A549 (cell line): ENCODE data around the gene AGXT2. TPM values are rescaled to one million over a fixed set of nuclear protein-coding genes. Genes with fewer than 3 reads are reported as not detected.
A peak's percentile ranks its signal among the peaks of the same experiment; 100 is the strongest.

ENCODE experiments used
- ATAC-seq, 2 experiments: fragments of 200-7000 bp in 1 of 2; fragments of >200 bp in 1 of 2; cut with Nextera tagmentation in 1 of 2; cut with Tn5 transposase in 1 of 2; 3 replicates each; pipeline versions ENCODE4 v1.8.0 to v1.9.1; 2018 to 2020; ENCODE audit warnings: mild to moderate bottlenecking in 1 of 2, moderate library complexity in 1 of 2
- CTCF ChIA-PET: fragments of 300-600 bp; sonication (Branson Sonifier 250); formaldehyde crosslinking; extraction: SDS; loops from one replicate; lab custom pipeline; 2021; ENCODE audit warnings: antibody characterized with exemption, inconsistent platforms; lab: Yijun Ruan, JAX
- POLR2A ChIA-PET: fragments of 350-600 bp; formaldehyde crosslinking; extraction: SDS; loops from one replicate; lab custom pipeline; 2021; ENCODE audit warnings: antibody characterized with exemption, inconsistent platforms; lab: Yijun Ruan, JAX
- DNase-seq, 2 experiments: peaks; one replicate each; pipeline versions ENCODE4 v3.0.0 to v3.0.0-alpha.2; 2011 to 2016; ENCODE audit warnings: low read depth in 1 of 2, low spot score in 1 of 2
- FAIRE-seq: peaks from 2 replicates; lab custom pipeline; 2011; peaks lifted over from hg19 to GRCh38; lab: Jason Lieb, UNC
- H3K27ac ChIP-seq, 2 experiments: fragments of >200 bp; sonication (Bioruptor Twin); formaldehyde crosslinking; 3 replicates each; pipeline ENCODE4 v1.5.1; 2016 to 2017
- H3K4me1 ChIP-seq: fragments of >200 bp; sonication (Bioruptor Twin); formaldehyde crosslinking; 3 replicates; pipeline ENCODE4 v1.6.1; 2016
- H3K4me2 ChIP-seq: fragments of >200 bp; sonication (Bioruptor Twin); formaldehyde crosslinking; 3 replicates; pipeline ENCODE4 v1.6.1; 2016
- H3K4me3 ChIP-seq: fragments of >200 bp; sonication (Bioruptor Twin); formaldehyde crosslinking; 3 replicates; pipeline ENCODE4 v1.5.1; 2016
- H3K9me3 ChIP-seq: fragments of >200 bp; sonication (Bioruptor Twin); formaldehyde crosslinking; 3 replicates; pipeline ENCODE4 v1.6.1; 2016
- CBX2 ChIP-seq: fragments of 200-600 bp; sonication (generic); IDR thresholded peaks from 2 replicates; pipeline ENCODE4 v1.6.1; 2016; ENCODE audit warnings: low read depth, mild to moderate bottlenecking, borderline replicate concordance
- CTCF ChIP-seq: fragments of >200 bp; sonication (Bioruptor Twin); formaldehyde crosslinking; IDR thresholded peaks from 3 replicates; pipeline ENCODE4 v1.5.1; 2016
- EHF ChIP-seq: fragments of 250-450 bp; sonication (Bioruptor Pico); IDR thresholded peaks from 2 replicates; pipeline ENCODE4 v1.5.0; 2020; ENCODE audit warnings: mild to moderate bottlenecking
- EHMT2 ChIP-seq: fragments of 200-600 bp; sonication (generic); IDR thresholded peaks from 2 replicates; pipeline ENCODE4 v1.6.1; 2016; ENCODE audit warnings: antibody characterized with exemption, low read depth, mild to moderate bottlenecking, moderate library complexity
- HES2 ChIP-seq: fragments of >200 bp; sonication (Bioruptor Twin); formaldehyde crosslinking; IDR thresholded peaks from 2 replicates; pipeline ENCODE4 v1.6.1; 2016
- HOXA7 ChIP-seq: fragments of 250-450 bp; sonication (Bioruptor Pico); IDR thresholded peaks from 2 replicates; pipeline ENCODE4 v1.5.0; 2020; ENCODE audit warnings: mild to moderate bottlenecking, moderate library complexity
- JUN ChIP-seq, 2 experiments: fragments of >200 bp; sonication (Bioruptor Twin); formaldehyde crosslinking; IDR thresholded peaks; 2 replicates in 1 of 2; 3 replicates in 1 of 2; pipeline ENCODE4 v1.6.1; 2016 to 2017
- JUNB ChIP-seq: fragments of >200 bp; sonication (Bioruptor Twin); formaldehyde crosslinking; IDR thresholded peaks from 2 replicates; pipeline ENCODE4 v1.6.1; 2016
- MAX ChIP-seq: IDR thresholded peaks from 2 replicates; pipeline ENCODE4 v1.6.1; 2012
- NFE2L2 ChIP-seq: fragments of 150-350 bp; conservative IDR thresholded peaks from 2 replicates; pipeline ENCODE4 v1.6.1; 2014; ENCODE audit warnings: low read length
- POLR2A ChIP-seq: IDR thresholded peaks from 2 replicates; pipeline ENCODE4 v1.6.1; 2012; ENCODE audit warnings: mild to moderate bottlenecking, low read length
- RAD21 ChIP-seq, 2 experiments: fragments of >200 bp in 1 of 2; sonication (Bioruptor Twin) in 1 of 2; formaldehyde crosslinking in 1 of 2; IDR thresholded peaks in 1 of 2; conservative IDR thresholded peaks in 1 of 2; 2 replicates in 1 of 2; 3 replicates in 1 of 2; pipeline ENCODE4 v1.6.1; 2012 to 2018; ENCODE audit warnings: inconsistent platforms in 1 of 2
- RARB ChIP-seq: fragments of 250-450 bp; sonication (Bioruptor Pico); IDR thresholded peaks from 2 replicates; pipeline ENCODE4 v1.8.0; 2021; ENCODE audit warnings: mild to moderate bottlenecking, moderate library complexity
- RFX5 ChIP-seq: fragments of 450-650 bp; IDR thresholded peaks from 2 replicates; pipeline ENCODE4 v1.7.1; 2014; ENCODE audit warnings: antibody characterized with exemption, mild to moderate bottlenecking, moderate library complexity
- SMC3 ChIP-seq: fragments of >200 bp; sonication (Bioruptor Twin); formaldehyde crosslinking; IDR thresholded peaks from 3 replicates; pipeline ENCODE4 v1.6.1; 2018; ENCODE audit warnings: inconsistent platforms
- TP53 ChIP-seq: fragments of 250-450 bp; sonication (Bioruptor Pico); IDR thresholded peaks from 2 replicates; pipeline ENCODE4 v1.5.0; 2021; ENCODE audit warnings: mild to moderate bottlenecking, moderate library complexity
- USF2 ChIP-seq: fragments of 450-650 bp; IDR thresholded peaks from 2 replicates; pipeline ENCODE4 v1.6.1; 2014; ENCODE audit warnings: antibody characterized with exemption
- ZNF302 ChIP-seq: fragments of 250-450 bp; sonication (Bioruptor Pico); IDR thresholded peaks from 2 replicates; pipeline ENCODE4 v1.9.0; 2021; ENCODE audit warnings: inconsistent platforms, mild to moderate bottlenecking, moderate library complexity
- WGBS: methylation state at CpG from one replicate; pipeline ENCODE4 v1.1.6; 2017; ENCODE audit errors: missing lambda C conversion rate; 5-methylcytosine and 5-hydroxymethylcytosine counted together
- polyA plus RNA-seq, 4 experiments: library from polyadenylated mRNA; depleted of rRNA in 3 of 4; stranded (reverse); fragments of >200 nt; fragmentation: RNase III in 1 of 4; extraction: RNeasy Plus Mini Kit Qiagen cat#74134 plus additional on column Dnase treatment in 1 of 4; gene quantifications; 2 replicates in 3 of 4; 3 replicates in 1 of 4; pipeline ENCODE4 v1.2.3, GENCODE V29; 2011 to 2017

AGXT2 gene
- polyA plus RNA-seq, 2 of the 4 experiments (the other 2 are of a cell fraction) = not detected

GRCh38 chr5:35004200-35004599, 43.5 kb downstream of the AGXT2 start:
- POLR2A ChIA-PET = interaction anchor here (1.4 kb wide), 1 partner anchor 89 kb away, joined by 7 read pairs; the partner anchor contains the start of genes BRIX1 and RAD1
- DNase-seq (no peak), ATAC-seq (no peak)
- H3K27ac ChIP-seq = no peak overlapping the region
- CTCF ChIA-PET = interaction anchor here (0.7 to 7.6 kb wide), 20 partner anchors 8 to 528 kb away, joined by 3 to 54 read pairs (median 4); partner anchors contain the start of genes BRIX1, DNAJC21 and RAD1
- H3K9me3 ChIP-seq = peaks cover 6% of the 10 kb centered on the region; the same call in 1 of the 3 replicates
- 54% methylated on average over 5 of the region's 5 CpGs for WGBS
- H3K4me3 ChIP-seq = no peak overlapping the region
- no peaks in the 10 kb centered on the region; the same call in 2 of the 3 replicates for H3K4me1 ChIP-seq
- TF ChIP-seq TP53 (CRISPR knock-in tag) (no peak), POLR2A (no peak), RAD21 (conservative IDR thresholded peaks at IDR 0.05 in 1 of 2, IDR thresholded peaks at IDR 0.05 in 1 of 2) (no peak), MAX (no peak), SMC3 (no peak), CBX2 (no peak), JUN (IDR thresholded peaks at IDR 0.05) (no peak), HOXA7 (CRISPR knock-in tag) (no peak), HES2 (no peak), EHMT2 (no peak)
- TF ChIP-seq, all 56 proteins: peak for 0
- no peak overlapping the region for H3K4me2 ChIP-seq
- no peak for FAIRE-seq

GRCh38 chr5:35003018-35003957, 44.5 kb downstream of the AGXT2 start:
- H3K4me3 ChIP-seq = no peak overlapping the region
- ATAC-seq (peak; percentile 84 to 93), FAIRE-seq (no peak), DNase-seq (peak; percentile 54 to 66)
- H3K27ac ChIP-seq = no peak overlapping the region
- peaks cover 5% of the 10 kb centered on the region; the same call in 1 of the 3 replicates for H3K9me3 ChIP-seq
- peak overlapping the region; percentile 67 for H3K4me2 ChIP-seq
- H3K4me1 ChIP-seq = no peaks in the 10 kb centered on the region; the same call in 2 of the 3 replicates
- TF ChIP-seq RFX5 (no peak), CTCF (peak; percentile 84), SMC3 (peak; percentile 61), RAD21 (conservative IDR thresholded peaks at IDR 0.05 in 1 of 2, IDR thresholded peaks at IDR 0.05 in 1 of 2) (peak; percentile 77 to 84), USF2 (no peak)
- WGBS = 11% methylated on average over 18 of the region's 18 CpGs
- POLR2A ChIA-PET = interaction anchor here (0.6 to 1.4 kb wide), 2 partner anchors 73 to 88 kb away, joined by 4 to 7 read pairs; partner anchors contain the start of genes BRIX1 and RAD1
- CTCF ChIA-PET = interaction anchor here (0.6 to 7.6 kb wide), 41 partner anchors 9 to 1004 kb away, joined by 3 to 54 read pairs (median 3); partner anchors contain the start of genes BRIX1, DNAJC21 and RAD1

- no peak for FAIRE-seq
- 74% methylated on average over 5 of the region's 6 CpGs for WGBS
- POLR2A ChIA-PET = no interaction called here
Measured at GRCh38 chr5:35002459-35002858, 45.3 kb downstream of the AGXT2 start.

More at GRCh38 chr5:35002459-35002858, 45.3 kb downstream of the AGXT2 start:
- ATAC-seq = no peak
- Histone ChIP-seq H3K27ac (no peak overlapping the region), H3K9me3 (0 out of 3 replicates have a peak, but pooled peaks cover under 1% of the 10 kb centered on the region), H3K4me1 (no peaks in the 10 kb centered on the region; the same call in 2 of the 3 replicates), H3K4me2 (no peak overlapping the region), H3K4me3 (no peak overlapping the region)
- CTCF ChIA-PET = interaction anchor here (0.8 to 7.6 kb wide), 13 partner anchors 10 to 538 kb away, joined by 3 to 54 read pairs (median 5); no protein-coding TSS in a partner anchor
- TF ChIP-seq EHF (CRISPR knock-in tag) (no peak), JUN (IDR thresholded peaks at IDR 0.05) (no peak), ZNF302 (CRISPR knock-in tag) (no peak), USF2 (no peak), RARB (CRISPR knock-in tag) (no peak), JUNB (no peak), NFE2L2 (no peak)
- no peak for DNase-seq
